Stimulated activated naive CD8-positive, alpha-beta T cell treated with anti-CD3 and anti-CD28 coated beads, Interleukin-15, Interleukin-2, amounts not matched to agents 100 U/mL and 50 U/mL, for 24 hours (primary cell): Measurements from ENCODE around the gene SLC10A6.

ENCODE experiments used
- ATAC-seq: fragments of 150-1000 bp; cut with Tn5 transposase; one replicate; pipeline ENCODE4 v1.10.0; 2021
- DNase-seq: peaks from one replicate; pipeline ENCODE4 v3.0.0; 2021

SLC10A6 gene

DNA sequence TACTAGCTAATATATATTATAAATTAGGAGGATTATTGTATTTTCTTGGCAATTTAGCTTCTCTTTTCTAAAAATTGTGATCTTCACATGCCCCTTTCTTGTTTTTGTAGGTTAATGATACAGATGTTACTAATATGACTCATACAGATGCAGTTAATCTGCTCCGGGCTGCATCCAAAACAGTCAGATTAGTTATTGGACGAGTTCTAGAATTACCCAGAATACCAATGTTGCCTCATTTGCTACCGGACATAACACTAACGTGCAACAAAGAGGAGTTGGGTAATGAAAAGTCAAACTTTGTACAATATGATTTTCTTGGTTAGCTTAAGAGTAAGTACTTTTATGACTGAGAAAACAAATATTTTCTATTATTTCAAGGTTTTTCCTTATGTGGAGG lies 74.1 kb downstream of the SLC10A6 start:
- no peak for DNase-seq
- no peak for ATAC-seq
